Mesendoderm (in vitro differentiated cells): Measurements from ENCODE around the gene HSPA8. TPM values are rescaled to one million over a fixed set of nuclear protein-coding genes. Genes with fewer than 3 reads are reported as not detected.

Source experiments
- DNase-seq: peaks from one replicate; pipeline ENCODE4 v3.0.0; 2013
- H2AK5ac ChIP-seq: 2 replicates; pipeline ENCODE4 v1.6.1; 2013; ENCODE audit warnings: low read length, inconsistent platforms
- H2BK120ac ChIP-seq: 2 replicates; pipeline ENCODE4 v1.6.1; 2013; ENCODE audit warnings: low read depth, mild to moderate bottlenecking, low read length, moderate library complexity, mixed read lengths
- H2BK15ac ChIP-seq: replicated peaks from 2 replicates; pipeline ENCODE4 v1.6.1; 2013; ENCODE audit warnings: low read depth, mild to moderate bottlenecking, moderate library complexity
- H2BK5ac ChIP-seq: 2 replicates; pipeline ENCODE4 v1.6.1; 2013; ENCODE audit warnings: low read length, inconsistent platforms
- H3K18ac ChIP-seq: 2 replicates; pipeline ENCODE4 v1.6.1; 2013; ENCODE audit warnings: mild to moderate bottlenecking, low read length, mixed read lengths
- H3K23ac ChIP-seq: one replicate; pipeline ENCODE4 v1.6.1; 2013; ENCODE audit warnings: low read length
- H3K27ac ChIP-seq: 2 replicates; pipeline ENCODE4 v1.5.1; 2013; ENCODE audit warnings: low read depth, mild to moderate bottlenecking, inconsistent platforms, low read length, moderate library complexity
- H3K27me3 ChIP-seq: 2 replicates; pipeline ENCODE4 v1.6.1; 2013; ENCODE audit warnings: low read length, control low read depth, mild to moderate bottlenecking, inconsistent platforms; ENCODE audit not compliant: insufficient read depth, poor library complexity
- H3K36me3 ChIP-seq: 2 replicates; pipeline ENCODE4 v1.6.1; 2013; ENCODE audit warnings: low read length, inconsistent platforms; ENCODE audit not compliant: control insufficient read depth, insufficient read depth
- H3K4ac ChIP-seq: one replicate; pipeline ENCODE4 v1.6.1; 2013; ENCODE audit warnings: low read depth, mild to moderate bottlenecking, low read length, moderate library complexity
- H3K4me1 ChIP-seq: 2 replicates; pipeline ENCODE4 v1.6.1; 2013; ENCODE audit warnings: low read depth, low read length, inconsistent platforms; ENCODE audit not compliant: control insufficient read depth
- H3K4me2 ChIP-seq: 2 replicates; pipeline ENCODE4 v1.6.1; 2013; ENCODE audit warnings: low read length
- H3K4me3 ChIP-seq: 2 replicates; pipeline ENCODE4 v1.5.1; 2013; ENCODE audit warnings: mild to moderate bottlenecking, low read length
- H3K56ac ChIP-seq: one replicate; pipeline ENCODE4 v1.6.1; 2013; ENCODE audit warnings: low read length
- H3K79me1 ChIP-seq: 2 replicates; pipeline ENCODE4 v1.6.1; 2013; ENCODE audit warnings: low read length, inconsistent platforms
- H3K79me2 ChIP-seq: 2 replicates; pipeline ENCODE4 v1.6.1; 2013; ENCODE audit warnings: mild to moderate bottlenecking, low read length; ENCODE audit not compliant: control insufficient read depth, insufficient read depth
- H3K9ac ChIP-seq: 2 replicates; pipeline ENCODE4 v1.6.1; 2013; ENCODE audit warnings: low read length, inconsistent platforms
- H4K5ac ChIP-seq: one replicate; pipeline ENCODE4 v1.6.1; 2013; ENCODE audit warnings: low read length
- H4K8ac ChIP-seq: one replicate; pipeline ENCODE4 v1.6.1; 2013; ENCODE audit warnings: low read depth, mild to moderate bottlenecking, control low read depth, low read length, moderate library complexity
- WGBS: extraction: QIAGEN DNeasy Blood & Tissue Kit; methylation state at CpG from one replicate; pipeline ENCODE4 v1.1.7; 2013; ENCODE audit warnings: low lambda C conversion rate, missing lambda C conversion rate; ENCODE audit not compliant: insufficient coverage; ENCODE audit errors: extremely low coverage; 5-methylcytosine and 5-hydroxymethylcytosine counted together
- small RNA-seq: library from polyadenylated mRNA; stranded (forward); fragments of <200 nt; extraction: miRNeasy Mini kit (QIAGEN cat#:217004); gene quantifications from one replicate; pipeline ENCODE3, GENCODE V24; 2013; ENCODE audit not compliant: insufficient read depth

The HSPA8 gene

GRCh38 chr11:123011510-123011909, 50.4 kb downstream of the HSPA8 start:
- no peak overlapping the region for H3K4me3 ChIP-seq

More at GRCh38 chr11:123011510-123011909, 50.4 kb downstream of the HSPA8 start:
- Histone ChIP-seq H3K4ac (no peak overlapping the region), H3K27ac (no peak overlapping the region), H4K8ac (no peak overlapping the region), H3K23ac (no peak overlapping the region), H2BK5ac (no peak overlapping the region), H2BK15ac (no peak overlapping the region), H3K4me1 (no peaks in the 10 kb centered on the region), H3K79me2 (no peaks in the 10 kb centered on the region), H3K36me3 (no peaks in the 10 kb centered on the region), H2AK5ac (no peak overlapping the region), H2BK120ac (no peak overlapping the region), H3K56ac (no peak overlapping the region), H4K5ac (no peak overlapping the region), H3K18ac (no peak overlapping the region), H3K27me3 (no peaks in the 10 kb centered on the region), H3K4me2 (no peak overlapping the region), H3K79me1 (no peaks in the 10 kb centered on the region), H3K9ac (no peak overlapping the region)
- peak; percentile 39 for DNase-seq
- no CpG with 5 or more reads among the region's 4 CpGs for WGBS

Small RNAs within 50 kb of the gene (small RNA-seq; reads per million reads assigned to genes)
- not detected for gene RPL31P47
- gene SNORD14C: not detected
- not detected for gene SNORD14D
- gene SNORD14E: 569 reads per million, percentile 98 among the genes with 10 or more reads in this experiment
